Kidney (tissue), 14 donors: ENCODE data around the gene EPS8. TPM values are rescaled to one million over a fixed set of nuclear protein-coding genes. Genes with fewer than 3 reads are reported as not detected.
"Not testable (repeated sequence)": the region's sequence is repeated elsewhere in the genome, so short reads cannot be mapped to it uniquely, and the experiment has no call there.

Experiments used
- DNase-seq, 5 donors: peaks; one replicate each; pipeline ENCODE4 v3.0.0-alpha.2; 2013 to 2020
- FAIRE-seq: peaks from 2 replicates; lab custom pipeline; 2012; peaks lifted over from hg19 to GRCh38; lab: Jason Lieb, UNC
- H3K27ac ChIP-seq, 2 donors: one replicate each; pipeline ENCODE4 v1.7.0; 2013; ENCODE audit warnings: low read depth in 2 of 2, low read length in 2 of 2, inconsistent platforms in 1 of 2
- H3K27me3 ChIP-seq: one replicate; pipeline ENCODE4 v1.7.1; 2013; ENCODE audit warnings: low read length, inconsistent platforms; ENCODE audit not compliant: control insufficient read depth, insufficient read depth
- H3K36me3 ChIP-seq, 3 donors: one replicate each; pipeline versions ENCODE4 v1.7.0 to v1.7.1; 2013; ENCODE audit warnings: low read length in 3 of 3, control low read depth in 1 of 3, inconsistent platforms in 1 of 3; ENCODE audit not compliant: insufficient read depth in 3 of 3, control insufficient read depth in 2 of 3
- H3K4me1 ChIP-seq, 3 donors: one replicate each; pipeline versions ENCODE4 v1.7.0 to v1.7.1; 2013; ENCODE audit warnings: low read length in 3 of 3, inconsistent platforms in 1 of 3, low read depth in 1 of 3; ENCODE audit not compliant: control insufficient read depth in 2 of 3, insufficient read depth in 2 of 3
- H3K4me3 ChIP-seq, 3 donors: one replicate each; pipeline versions ENCODE4 v1.7.0 to v1.8.1; 2013; ENCODE audit warnings: low read length in 3 of 3, control low read depth in 1 of 3, inconsistent platforms in 1 of 3
- H3K9ac ChIP-seq, 3 donors: one replicate each; pipeline versions ENCODE4 v1.7.0 to v1.7.1; 2013; ENCODE audit warnings: low read length in 3 of 3, control low read depth in 1 of 3, inconsistent platforms in 1 of 3
- H3K9me3 ChIP-seq, 3 donors: one replicate each; pipeline versions ENCODE4 v1.7.0 to v1.7.1; 2013; ENCODE audit warnings: low read length in 3 of 3, control low read depth in 1 of 3, inconsistent platforms in 1 of 3; ENCODE audit not compliant: control insufficient read depth in 2 of 3, insufficient read depth in 1 of 3
- CTCF ChIP-seq: IDR thresholded peaks from 3 replicates; pipeline ENCODE4 v1.5.1; 2012; ENCODE audit warnings: mild to moderate bottlenecking, moderate library complexity, borderline replicate concordance; ENCODE audit not compliant: insufficient read depth; ENCODE audit errors: extremely low read depth
- intact Hi-C: fragments of 100-400 bp; cut with DNase I; formaldehyde crosslinking; loops from one replicate; pipeline ENCODE4 v1.11.1; 2022
- polyA plus RNA-seq: library from polyadenylated mRNA; stranded (reverse); fragments of 350-450 nt; fragmentation: Illumina TruSeq; extraction: RNeasy Lipid Tissue Mini Kit (QIAGEN cat#74804); gene quantifications from one replicate; pipeline ENCODE4 v1.2.3, GENCODE V29; 2014; ENCODE audit warnings: low read depth, low replicate concordance; ENCODE audit not compliant: insufficient read depth
- total RNA-seq: library from RNA; stranded (reverse); fragmentation: NEBNext Ultra II Directional; extraction: Animal tissue kit (Norgen Biotek cat#: 25700); gene quantifications from one replicate; pipeline ENCODE4 v1.2.1, GENCODE V29; 2021
- donor health status: control.
- donor health status: control.
- donor health status: control.
- donor health status: control.
- donor health status: control.
- donor health status: DM: yes; HTN: yes; CAD: no.
- donor health status: Normal renal cell carcinoma (clear cell type).

The EPS8 gene
- total and polyA plus RNA-seq, 2 donors from 2014 or later = 33.9 to 80.3 TPM

- FAIRE-seq (no peak), DNase-seq (no peak)
- H3K9me3 ChIP-seq = no peaks in the 10 kb centered on the region
- H3K27ac ChIP-seq = no peak overlapping the region
- H3K36me3 ChIP-seq = no peaks in the 10 kb centered on the region
- intact Hi-C loops = no loop called here
- H3K4me3 ChIP-seq = no peak overlapping the region
- H3K9ac ChIP-seq = no peak overlapping the region
- peaks cover 0 to 5% (median 4%) of the 10 kb centered on the region in 3 donors for H3K4me1 ChIP-seq
- H3K27me3 ChIP-seq = no peaks in the 10 kb centered on the region
- TF ChIP-seq CTCF = no peak
Observed at GRCh38 chr12:15751741-15752140, 37.4 kb downstream of the EPS8 start.

GRCh38 chr12:15749937-15750336, 39.3 kb downstream of the EPS8 start:
- intact Hi-C loops = no loop called here
- no peak overlapping the region for H3K9ac ChIP-seq
- FAIRE-seq (no peak), DNase-seq (no peak)
- TF ChIP-seq CTCF = no peak
- no peaks in the 10 kb centered on the region for H3K27me3 ChIP-seq
- H3K27ac ChIP-seq = no peak overlapping the region
- H3K9me3 ChIP-seq = no peaks in the 10 kb centered on the region
- no peak overlapping the region for H3K4me3 ChIP-seq
- H3K4me1 ChIP-seq = peaks cover 0 to 6% (median 6%) of the 10 kb centered on the region in 3 donors
- no peaks in the 10 kb centered on the region for H3K36me3 ChIP-seq

- DNase-seq, H3K27ac ChIP-seq, FAIRE-seq, intact Hi-C loops, H3K36me3 ChIP-seq, H3K9me3 ChIP-seq, H3K27me3 ChIP-seq, H3K9ac ChIP-seq, H3K4me3 ChIP-seq: not testable (repeated sequence)
- peaks cover 0 to 11% (median 8%) of the 10 kb centered on the region in 3 donors for H3K4me1 ChIP-seq
Observed at GRCh38 chr12:15741870-15742269, 47.3 kb downstream of the EPS8 start.

GRCh38 chr12:15741082-15741481, 48.1 kb downstream of the EPS8 start:
- no peak overlapping the region for H3K27ac ChIP-seq
- DNase-seq (no peak), FAIRE-seq (no peak)

GRCh38 chr12:15740389-15740788, 48.8 kb downstream of the EPS8 start:
- H3K9me3 ChIP-seq, H3K4me1 ChIP-seq, H3K27me3 ChIP-seq, H3K36me3 ChIP-seq, DNase-seq, intact Hi-C loops, H3K27ac ChIP-seq, H3K9ac ChIP-seq, FAIRE-seq, H3K4me3 ChIP-seq: not testable (repeated sequence)

More at GRCh38 chr12:15741082-15741481, 48.1 kb downstream of the EPS8 start:
- intact Hi-C loops = no loop called here
- Histone ChIP-seq H3K36me3 (no peaks in the 10 kb centered on the region), H3K9me3 (no peaks in the 10 kb centered on the region), H3K4me1 (peaks cover 0 to 9% (median 6%) of the 10 kb centered on the region in 3 donors), H3K9ac (no peak overlapping the region), H3K4me3 (no peak overlapping the region), H3K27me3 (no peaks in the 10 kb centered on the region)
- TF ChIP-seq CTCF = no peak
